Uterus (tissue), 2 donors: ENCODE measurements around the gene ZBTB7C.

Experiments
- CTCF ChIP-seq, 4 experiments: fragments of 200-600 bp in 2 of 4; fragments of 450-650 bp in 2 of 4; sonication (generic) in 2 of 4; IDR thresholded peaks; one replicate each; pipeline ENCODE4 v1.5.1; 2016 to 2019; ENCODE audit warnings: antibody characterized with exemption in 4 of 4, mild to moderate bottlenecking in 2 of 4, moderate library complexity in 1 of 4
- POLR2A ChIP-seq, 2 donors: fragments of 450-650 bp; IDR thresholded peaks; one replicate each; pipeline ENCODE4 v1.6.1; 2016; ENCODE audit warnings: antibody characterized with exemption in 2 of 2, mild to moderate bottlenecking in 1 of 2, moderate library complexity in 1 of 2

DNA sequence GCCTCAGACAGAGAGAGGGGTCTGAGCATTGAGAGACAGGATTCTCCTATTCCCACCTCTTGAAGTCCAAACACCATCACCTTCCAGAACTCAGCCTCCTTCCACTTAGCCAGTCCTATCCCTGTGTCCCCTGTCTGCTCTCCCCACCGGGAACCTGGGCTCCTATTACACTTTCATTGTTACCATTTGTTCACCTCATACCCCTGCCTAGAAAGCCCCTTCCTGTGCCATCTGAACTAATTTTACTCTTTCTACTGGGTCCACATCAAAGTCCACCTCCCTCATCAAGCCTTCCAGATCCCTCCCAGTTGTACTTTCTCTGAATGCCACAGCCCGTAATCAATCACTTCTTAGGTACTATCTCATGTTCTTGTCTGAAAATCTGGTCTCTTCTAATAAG lies 220.6 kb downstream of the ZBTB7C start:
- no peak for TF ChIP-seq CTCF (IDR thresholded peaks at IDR 0.05)
- no peak for TF ChIP-seq POLR2A (IDR thresholded peaks at IDR 0.05)
